HK-2 (cell line): Measurements from ENCODE around the gene PNMA3.
"Not testable (repeated sequence)": the region's sequence is repeated elsewhere in the genome, so short reads cannot be mapped to it uniquely, and the experiment has no call there.

Experiments
- DNase-seq: peaks from one replicate; pipeline ENCODE4 v3.0.0-alpha.2; 2018; ENCODE audit not compliant: unreplicated experiment

Gene PNMA3

GRCh38 chrX:153055871-153056749 is at the start of gene PNMA3:
Gene PNMA3 (plus strand): TSS chrX:153056470. CDS start chrX:153057056, 586 bp downstream.
- DNase-seq = no peak

GRCh38 chrX:153017174-153017573 is 39.1 kb upstream of the PNMA3 start:
- DNase-seq = not testable (repeated sequence)

GRCh38 chrX:153019166-153019565 is 37.1 kb upstream of the PNMA3 start:
- no peak for DNase-seq

GRCh38 chrX:153026501-153026900 is 29.8 kb upstream of the PNMA3 start:
- not testable (repeated sequence) for DNase-seq

GRCh38 chrX:153028487-153028886 is 27.8 kb upstream of the PNMA3 start:
- not testable (repeated sequence) for DNase-seq

GRCh38 chrX:153029162-153029561 is 27.1 kb upstream of the PNMA3 start:
- no peak for DNase-seq

GRCh38 chrX:153029875-153030274 is 26.4 kb upstream of the PNMA3 start:
- DNase-seq = no peak

GRCh38 chrX:153030801-153031200 is 25.5 kb upstream of the PNMA3 start:
- no peak for DNase-seq

GRCh38 chrX:153032397-153033118 is 23.7 kb upstream of the PNMA3 start:
- DNase-seq = peak; percentile 54

GRCh38 chrX:153049093-153049492 is 7.2 kb upstream of the PNMA3 start:
- DNase-seq = no peak

GRCh38 chrX:153052534-153052933 is 3.7 kb upstream of the PNMA3 start:
- no peak for DNase-seq

GRCh38 chrX:153057281-153057680 is 1.0 kb downstream of the PNMA3 start:
- DNase-seq = no peak

GRCh38 chrX:153059191-153060094 is 3.2 kb downstream of the PNMA3 start:
- no peak for DNase-seq

GRCh38 chrX:153060095-153060445 is 3.8 kb downstream of the PNMA3 start:
- DNase-seq = no peak

GRCh38 chrX:153061732-153062131 is 5.5 kb downstream of the PNMA3 start:
- no peak for DNase-seq

GRCh38 chrX:153063315-153063714 is 7.0 kb downstream of the PNMA3 start:
- no peak for DNase-seq

- no peak for DNase-seq
These were observed 7.8 kb downstream of the PNMA3 start for GRCh38 chrX:153064061-153064460.

- DNase-seq = no peak
These were observed 9.1 kb downstream of the PNMA3 start for GRCh38 chrX:153065389-153065788.

GRCh38 chrX:153066402-153066801 is 10.1 kb downstream of the PNMA3 start:
- not testable (repeated sequence) for DNase-seq

GRCh38 chrX:153071909-153072583 is 15.8 kb downstream of the PNMA3 start, which contains the start of gene PNMA6A:
Gene PNMA6A (plus strand): TSS chrX:153072454. CDS start chrX:153073063, 609 bp downstream.
- not testable (repeated sequence) for DNase-seq

GRCh38 chrX:153073331-153073730 is 17.1 kb downstream of the PNMA3 start:
- DNase-seq = not testable (repeated sequence)
